NCI-H2029 treated with DMSO at 0.1 percent for 48 hours (cell line): ENCODE data around the gene SLC7A1.

Experiments
- DNase-seq: peaks from one replicate; lab custom pipeline; 2025; lab: John Stamatoyannopoulos, UW

Gene SLC7A1

DNA sequence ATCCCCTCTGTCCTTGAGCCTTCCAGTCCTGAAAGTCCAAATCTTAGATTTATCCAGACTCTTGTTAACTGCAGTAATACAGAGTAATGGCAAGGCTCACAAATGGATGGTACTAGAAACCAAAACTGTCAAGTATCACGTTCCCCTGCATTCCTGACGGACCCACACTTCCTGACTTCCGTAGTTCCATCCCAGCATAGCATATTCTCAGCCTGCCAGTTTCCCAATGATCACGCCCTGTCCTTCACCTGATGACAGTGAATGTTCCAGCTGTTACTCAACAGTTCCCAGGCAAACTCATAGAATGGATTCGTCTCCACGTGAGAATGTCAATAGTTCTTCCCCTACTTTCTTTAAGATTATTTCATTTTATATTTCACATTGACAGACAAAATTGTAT lies 33.6 kb downstream of the SLC7A1 start:
- DNase-seq = no peak

DNA sequence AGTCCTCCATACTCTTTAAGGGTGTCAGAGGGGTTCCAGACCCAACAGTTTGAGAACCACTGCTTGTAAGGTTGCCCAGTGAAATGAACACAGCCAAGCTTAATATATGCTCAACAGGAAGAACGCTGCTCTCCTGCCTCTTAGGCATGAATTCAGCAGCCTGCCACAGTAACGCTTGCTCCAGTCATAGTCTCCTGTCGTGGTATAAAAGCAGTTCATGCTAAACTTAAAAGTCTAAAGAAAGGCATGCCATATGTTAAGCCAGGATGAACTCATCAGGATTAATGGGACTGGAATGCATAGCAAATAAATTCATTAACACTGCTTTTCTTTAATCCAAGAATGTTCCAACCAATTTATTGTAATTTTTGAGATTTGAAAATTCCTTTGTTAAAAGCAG lies 38.7 kb downstream of the SLC7A1 start:
- no peak for DNase-seq

DNA sequence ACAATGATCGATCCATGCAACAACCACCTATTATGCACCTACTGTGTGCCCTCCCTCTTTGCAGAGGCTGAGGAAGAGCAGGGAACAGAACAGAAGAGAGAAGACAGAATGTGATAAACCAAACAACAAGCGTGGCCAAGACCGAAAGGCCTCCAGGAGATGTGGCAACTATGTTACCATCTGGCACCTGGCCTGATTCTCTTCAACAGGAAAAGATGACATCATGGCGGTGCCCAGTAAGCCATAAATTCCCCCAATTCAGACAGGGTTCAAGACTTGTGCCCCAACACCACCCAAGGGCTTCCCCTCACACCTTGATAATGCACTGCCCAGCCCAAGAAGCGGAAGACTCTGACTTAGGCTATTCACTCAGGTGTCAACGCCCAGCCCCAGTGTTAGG lies 44.3 kb downstream of the SLC7A1 start:
- DNase-seq = no peak

DNA sequence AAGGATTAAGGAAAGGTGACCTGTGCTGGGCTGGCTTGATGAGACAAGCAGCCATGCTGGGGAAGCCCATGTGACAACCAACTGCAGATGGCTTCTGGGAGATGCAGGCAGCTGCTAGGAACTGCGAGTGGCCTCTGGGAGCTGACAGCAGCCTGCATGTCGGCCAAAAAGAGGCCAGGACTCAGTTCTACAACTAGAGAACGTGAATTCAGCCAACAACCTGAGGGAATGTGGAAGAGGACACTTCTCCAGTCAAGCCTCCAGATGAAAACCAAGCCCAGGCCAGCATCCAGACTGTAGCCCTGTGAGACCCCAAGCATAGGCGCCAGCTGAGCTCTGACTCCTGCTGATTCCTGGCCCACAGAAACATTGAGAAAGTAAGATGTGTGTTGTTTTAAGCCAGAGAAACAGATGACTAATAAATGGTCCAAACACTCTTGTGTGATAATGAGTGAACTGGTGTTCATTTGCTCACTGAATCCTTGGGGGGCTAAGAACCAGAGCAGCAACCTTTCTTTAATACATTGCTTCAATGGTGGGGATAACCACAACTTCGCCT lies 45.0 kb downstream of the SLC7A1 start:
- no peak for DNase-seq

DNA sequence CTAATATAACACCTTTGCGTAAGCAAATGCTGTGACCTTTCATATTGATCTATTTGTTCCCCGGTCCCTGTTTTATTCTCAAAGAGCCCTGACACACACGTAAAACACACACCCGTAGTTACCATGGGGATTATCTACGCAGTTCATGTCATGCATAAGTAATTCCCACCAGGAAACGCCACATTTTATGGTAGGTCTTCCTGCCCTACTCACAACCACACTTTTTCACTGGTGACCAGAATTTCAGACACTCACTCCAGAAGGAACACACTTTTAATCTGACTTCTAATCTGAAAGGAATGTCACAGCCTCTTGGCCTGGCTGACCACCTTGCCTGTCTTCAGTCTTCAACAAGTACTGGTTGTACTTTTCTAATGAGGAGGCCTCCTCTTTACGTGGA lies 46.8 kb downstream of the SLC7A1 start:
- DNase-seq = no peak

DNA sequence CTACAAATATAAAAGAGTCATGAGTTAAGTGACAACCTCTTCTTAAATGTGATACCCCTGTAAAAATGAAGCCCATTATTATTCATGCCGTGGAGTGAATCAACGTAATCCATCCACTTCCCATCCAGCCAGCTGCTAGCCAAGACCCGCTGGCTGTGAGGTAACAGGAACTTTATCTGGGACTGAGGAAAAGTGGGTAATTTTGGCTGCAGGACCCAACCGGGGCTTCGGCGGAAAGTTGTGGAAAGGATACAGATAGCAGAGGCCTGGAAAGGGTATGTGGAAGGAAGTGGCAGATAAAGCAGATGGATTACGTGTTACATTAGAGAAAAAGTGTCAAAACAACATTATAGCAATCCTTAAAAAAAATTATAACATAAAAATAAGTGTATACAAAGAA lies 48.3 kb downstream of the SLC7A1 start:
- DNase-seq = no peak

DNA sequence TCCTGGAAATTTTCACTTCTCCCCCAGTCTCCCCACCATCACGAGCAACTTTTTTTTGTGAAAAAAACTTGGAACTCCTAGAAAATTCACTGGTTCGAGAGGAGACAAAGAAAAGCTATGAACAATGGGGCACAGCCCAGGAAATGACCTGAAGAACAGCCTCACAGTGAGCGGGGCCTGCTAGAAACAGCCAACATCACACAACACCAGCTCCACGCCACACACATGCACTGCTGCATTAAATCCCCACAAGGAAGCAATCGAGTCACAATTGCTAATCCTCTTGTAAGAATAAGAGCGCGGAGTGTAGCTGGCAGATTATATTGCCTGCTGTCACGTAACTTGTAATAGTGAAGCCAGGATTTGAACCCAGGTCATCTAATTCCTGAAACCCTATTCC lies 48.8 kb downstream of the SLC7A1 start:
- no peak for DNase-seq

DNA sequence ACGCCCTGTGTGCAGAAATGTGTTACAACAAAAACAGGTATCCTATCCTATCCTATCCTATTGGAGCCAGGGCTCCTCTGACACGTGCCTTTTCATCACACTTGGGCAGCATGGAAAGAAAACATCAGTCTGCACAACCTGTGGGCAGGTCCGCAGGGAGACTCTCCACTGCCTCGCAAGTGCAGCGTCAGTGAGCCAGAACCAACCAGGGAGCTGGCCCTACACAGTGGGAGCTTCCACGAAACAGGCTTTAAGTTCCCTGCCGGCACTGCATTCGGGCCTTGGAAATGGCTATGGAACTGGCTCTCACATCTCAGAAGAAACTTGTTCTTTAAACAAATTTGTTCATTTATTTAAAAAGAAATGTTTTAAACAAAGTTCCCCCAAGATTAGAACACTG lies 49.5 kb downstream of the SLC7A1 start:
- DNase-seq = no peak

DNA sequence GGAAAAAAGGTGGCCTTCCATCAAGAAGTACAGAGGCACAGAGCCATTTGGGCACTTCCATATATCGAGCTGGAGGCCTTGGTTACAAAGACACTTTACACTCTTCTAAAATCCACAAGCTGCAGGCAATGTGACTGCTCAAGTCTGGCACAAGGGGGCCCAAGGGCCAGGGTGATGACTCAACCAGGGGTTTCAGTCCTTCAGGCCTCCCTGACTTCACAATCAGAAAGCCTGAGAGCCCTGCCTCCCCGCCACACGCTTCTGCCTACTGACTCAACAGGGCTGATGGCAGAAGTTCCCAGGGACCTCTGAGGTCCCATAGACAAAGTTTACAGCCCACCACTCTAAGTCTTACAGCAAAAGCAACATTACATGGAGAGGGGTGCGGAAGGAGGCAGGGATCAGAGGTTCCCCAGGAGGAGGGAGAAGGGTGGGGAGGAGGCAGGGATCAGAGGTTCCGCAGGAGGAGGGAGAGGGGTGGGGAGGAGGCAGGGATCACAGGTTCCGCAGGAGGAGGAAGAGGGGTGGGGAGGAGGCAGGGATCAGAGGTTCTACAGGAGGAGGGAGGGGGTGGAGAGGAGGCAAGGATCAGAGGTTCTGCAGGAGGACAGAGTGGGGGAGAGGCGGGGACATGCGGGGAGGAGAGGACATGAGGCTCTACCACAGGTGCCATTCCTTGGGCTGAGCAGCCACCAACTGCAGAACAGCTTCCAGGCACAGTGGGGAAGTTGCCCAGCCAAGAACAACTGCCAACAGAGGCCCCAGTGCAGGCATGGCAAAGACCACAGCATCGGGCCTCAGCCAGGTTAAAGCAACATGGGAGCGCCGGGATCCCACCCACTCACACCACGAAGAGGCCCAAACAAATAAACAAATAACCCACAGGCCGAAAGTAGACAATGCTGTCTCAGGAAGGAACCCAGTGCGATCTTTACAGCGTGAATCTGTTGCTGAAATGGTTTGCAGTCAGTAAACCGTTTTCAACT lies 52.0 kb downstream of the SLC7A1 start:
- DNase-seq = no peak

DNA sequence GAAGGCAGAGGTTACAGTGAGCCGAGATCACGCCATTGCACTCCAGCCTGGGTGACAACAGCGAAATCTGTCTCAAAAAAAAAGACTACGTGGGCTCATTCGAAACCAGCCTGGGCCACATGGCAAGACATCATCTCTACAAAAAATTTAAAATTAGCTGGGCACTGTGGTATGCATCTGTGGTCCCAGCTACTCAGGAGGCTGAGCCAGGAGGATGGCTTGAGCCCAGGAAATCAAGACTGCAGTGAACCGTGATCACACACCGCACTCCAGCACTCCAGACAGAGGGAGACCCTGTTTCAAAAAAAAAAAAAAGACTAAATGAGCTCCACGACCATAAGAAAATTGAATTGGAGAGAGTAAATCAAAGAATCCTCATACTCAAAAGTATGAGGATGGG lies 53.1 kb downstream of the SLC7A1 start:
- no peak for DNase-seq

DNA sequence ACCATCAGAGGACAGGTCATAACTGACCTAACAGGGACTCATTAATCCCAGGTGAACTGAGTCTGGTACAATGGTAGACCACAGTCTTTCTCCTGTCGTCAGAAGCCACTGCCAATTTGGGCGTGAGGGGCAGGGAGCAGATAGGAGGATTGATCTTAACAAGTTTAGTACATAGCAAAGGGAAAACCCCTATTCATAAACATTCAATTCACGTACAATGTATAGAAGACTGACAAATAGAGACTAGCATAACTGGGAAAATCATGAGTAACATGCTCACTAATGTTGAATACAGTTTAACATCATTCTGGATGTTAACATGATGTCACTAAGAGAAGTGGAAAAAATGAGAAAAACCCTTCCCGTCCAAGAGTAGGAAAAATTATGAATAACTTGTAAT lies 54.1 kb downstream of the SLC7A1 start:
- DNase-seq = no peak

DNA sequence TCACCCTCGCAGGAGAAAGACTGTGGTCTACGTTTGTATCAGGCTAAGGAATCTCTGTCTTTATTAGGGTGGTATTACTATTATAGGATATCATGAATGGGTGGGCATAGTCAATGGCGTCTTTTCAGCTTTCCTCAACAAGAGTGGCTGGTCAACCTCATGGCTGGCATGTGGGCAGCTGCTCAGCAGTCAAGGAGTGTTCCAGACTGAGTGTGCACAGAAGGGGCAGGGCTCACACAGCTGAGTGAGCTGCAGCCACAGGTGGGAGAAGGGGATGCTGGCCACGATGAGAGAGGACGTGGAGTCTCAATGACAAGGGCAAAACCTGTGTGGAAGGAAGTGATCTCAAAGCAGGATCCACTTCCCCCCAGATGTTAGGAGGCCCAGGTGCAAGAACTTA lies 54.7 kb downstream of the SLC7A1 start:
- DNase-seq = no peak

DNA sequence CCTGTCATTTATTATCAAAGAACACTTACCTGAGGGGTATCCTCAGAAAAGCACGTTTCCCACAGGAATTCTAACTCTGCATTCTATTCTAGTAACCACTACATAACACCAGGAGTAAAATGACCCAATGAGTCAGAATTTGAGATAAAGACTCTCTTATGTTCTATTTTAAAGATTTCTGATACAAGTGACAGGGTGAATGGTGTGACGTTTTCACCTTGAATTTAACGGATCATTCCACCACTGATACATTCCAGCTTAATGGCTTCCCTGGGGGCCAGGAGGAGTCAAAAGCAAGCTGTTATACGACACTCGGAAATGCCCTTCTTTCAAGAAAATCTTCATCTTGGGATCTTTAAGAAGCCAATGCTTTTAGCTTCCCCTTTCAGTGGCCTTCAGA lies 55.2 kb downstream of the SLC7A1 start:
- no peak for DNase-seq

DNA sequence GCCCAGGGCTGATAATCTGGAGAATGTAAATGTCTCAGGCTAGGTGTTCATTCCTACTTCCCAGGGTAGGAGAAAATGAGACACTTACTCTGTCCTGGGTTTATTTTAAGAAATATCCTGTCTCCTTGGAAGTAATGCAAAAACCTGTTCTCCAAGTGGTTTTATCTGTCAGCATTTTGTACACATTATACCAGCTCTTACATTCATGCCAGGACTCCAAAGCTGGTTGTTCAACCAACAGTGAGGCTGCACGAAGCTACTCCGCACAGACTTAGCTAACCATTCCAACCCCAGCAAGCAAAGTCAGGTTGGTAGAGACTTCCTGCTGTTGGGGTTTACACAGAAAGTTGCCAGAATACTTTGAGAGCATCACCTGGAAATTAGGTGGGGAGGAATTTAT lies 55.6 kb downstream of the SLC7A1 start:
- DNase-seq = no peak

DNA sequence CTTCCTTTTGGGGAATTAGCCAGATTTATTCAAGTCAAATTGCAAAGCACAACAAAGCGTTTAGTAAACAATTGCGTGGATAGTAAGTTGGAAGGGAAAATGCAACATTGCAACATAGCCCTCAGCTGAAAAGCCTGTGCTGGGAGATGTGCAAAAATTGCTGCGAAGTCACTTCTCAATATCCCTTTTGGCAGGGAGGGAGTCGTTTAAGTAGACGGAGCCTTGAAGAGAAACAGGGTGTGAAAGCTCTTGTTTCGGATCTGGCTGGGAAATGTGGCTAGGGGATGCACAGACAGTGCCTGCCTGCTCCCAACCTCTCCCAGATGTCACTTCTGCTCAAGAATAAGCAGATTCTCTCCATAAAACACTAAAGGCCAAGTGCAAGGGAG lies 56.8 kb downstream of the SLC7A1 start:
- DNase-seq = no peak

DNA sequence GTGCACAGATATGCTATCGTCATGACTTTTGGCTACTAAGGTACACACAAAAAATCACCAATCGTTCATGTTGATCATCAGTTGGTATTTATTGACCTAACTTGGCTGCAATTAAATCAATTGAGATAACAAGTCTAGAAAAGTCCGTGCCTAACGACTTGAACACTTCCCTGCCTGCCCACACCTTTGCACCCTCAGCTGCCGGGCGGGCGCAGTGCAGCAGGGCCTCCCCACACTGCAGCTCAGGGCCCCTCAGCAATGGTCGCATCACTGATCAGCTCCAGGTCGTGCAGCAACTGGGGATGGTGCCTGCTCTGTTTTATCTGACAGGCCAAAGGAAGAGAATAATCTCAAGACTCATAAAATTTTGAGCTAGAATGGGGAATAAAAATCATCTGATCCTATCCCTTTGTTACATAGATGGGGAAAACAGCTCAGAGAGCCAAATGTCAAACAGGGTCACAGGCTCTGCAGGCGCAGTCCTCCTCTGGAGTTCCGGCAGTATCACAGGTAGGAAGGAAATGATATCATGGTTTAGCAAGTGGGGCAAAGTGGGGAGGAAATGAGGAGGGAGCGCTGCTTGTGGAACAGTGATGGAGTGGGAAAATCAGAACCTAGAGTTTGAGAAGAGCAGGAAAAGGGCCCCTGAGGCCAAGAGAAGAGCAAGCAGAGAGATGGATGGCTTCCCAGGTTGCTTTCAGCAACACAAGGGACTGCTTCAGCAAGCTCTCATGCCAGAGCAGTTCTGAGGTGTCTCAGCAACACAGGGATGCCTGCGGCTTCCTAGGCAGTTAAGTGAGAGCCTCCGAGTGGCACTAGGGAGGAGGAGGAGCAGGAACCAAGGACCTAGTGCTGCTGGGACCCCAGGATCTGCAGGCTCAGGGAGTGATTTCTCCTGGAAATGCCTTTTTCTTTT lies 57.5 kb downstream of the SLC7A1 start:
- DNase-seq = no peak

DNA sequence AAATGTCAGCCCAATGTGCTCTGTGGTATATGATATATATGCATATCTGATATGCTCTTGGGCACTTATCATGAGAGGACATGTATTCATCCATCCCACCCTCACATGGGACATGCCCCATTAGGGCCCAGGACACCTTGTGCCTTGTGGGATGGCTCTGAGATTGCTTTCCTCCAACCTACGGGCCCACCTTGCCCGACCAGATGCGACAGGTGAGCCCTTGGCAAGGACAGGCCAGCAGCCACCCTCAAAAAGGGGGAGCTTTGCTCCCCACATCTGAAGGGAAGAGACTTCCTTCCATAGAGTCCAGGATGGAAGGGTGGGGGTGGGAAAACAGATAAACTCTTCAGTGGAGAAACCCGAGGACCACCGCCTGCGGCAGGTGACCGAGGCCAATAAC lies 58.6 kb downstream of the SLC7A1 start:
- DNase-seq = no peak

DNA sequence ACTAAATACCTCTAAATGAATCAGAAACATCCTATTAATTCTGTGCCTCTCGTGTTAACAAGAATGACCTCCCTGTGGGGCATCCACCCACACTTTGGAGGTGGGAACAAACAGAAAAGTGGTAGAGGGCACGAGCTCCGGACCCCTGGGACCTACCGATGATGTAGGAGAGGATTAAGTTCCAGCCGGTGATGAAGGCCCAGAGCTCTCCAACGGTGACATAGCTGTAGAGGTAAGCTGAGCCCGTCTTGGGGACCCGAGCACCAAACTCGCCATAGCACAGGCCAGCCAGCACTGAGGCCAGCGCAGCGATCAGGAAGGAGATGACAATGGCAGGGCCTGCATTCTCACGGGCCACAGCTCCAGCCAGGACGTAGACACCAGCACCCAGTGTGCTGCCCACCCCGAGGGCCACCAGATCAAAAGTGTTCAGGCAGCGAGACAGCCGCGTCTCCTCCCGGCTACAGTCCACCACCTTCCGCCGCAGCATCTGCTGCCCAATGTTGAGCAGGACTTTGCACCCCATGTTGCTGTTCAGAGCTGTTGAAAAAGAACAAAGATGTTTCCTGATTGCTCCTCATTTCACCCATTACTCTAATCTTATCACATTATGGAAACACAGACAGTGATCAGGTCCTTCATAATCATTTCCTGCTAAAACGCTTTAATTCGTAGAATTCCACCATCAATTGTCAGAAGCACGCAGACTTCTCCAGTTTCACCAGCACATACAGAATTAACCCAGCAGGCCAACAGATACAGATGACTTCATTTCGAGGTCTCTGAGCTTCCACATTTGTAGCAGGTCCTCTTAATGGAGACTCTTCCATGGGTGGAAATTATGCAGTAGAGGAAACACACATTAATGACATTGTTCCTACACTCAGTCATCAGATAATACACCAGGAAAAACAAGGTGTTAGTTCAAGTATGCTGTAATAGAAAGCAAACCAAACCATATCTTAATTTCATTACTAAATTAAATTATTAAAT lies 59.5 kb downstream of the SLC7A1 start:
- DNase-seq = no peak

DNA sequence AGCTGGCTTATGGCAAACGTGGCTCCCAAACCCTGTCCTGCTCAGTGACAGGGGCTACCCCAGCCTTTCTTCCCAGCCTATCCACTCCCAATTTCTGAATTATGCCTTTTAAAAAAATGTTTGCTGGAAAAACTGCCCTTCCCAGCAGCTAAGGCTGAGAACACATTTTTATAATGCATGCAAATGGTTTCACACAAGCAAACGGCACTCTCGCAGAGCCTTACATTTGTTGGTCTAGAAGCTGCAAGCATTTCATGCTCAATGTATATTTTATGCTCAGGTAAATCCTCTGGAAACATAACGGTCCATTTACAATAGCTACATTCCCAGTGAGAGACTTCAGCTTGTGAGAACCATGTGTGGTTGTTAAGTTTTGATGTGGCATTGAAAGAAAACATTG lies 61.4 kb downstream of the SLC7A1 start:
- DNase-seq = no peak

DNA sequence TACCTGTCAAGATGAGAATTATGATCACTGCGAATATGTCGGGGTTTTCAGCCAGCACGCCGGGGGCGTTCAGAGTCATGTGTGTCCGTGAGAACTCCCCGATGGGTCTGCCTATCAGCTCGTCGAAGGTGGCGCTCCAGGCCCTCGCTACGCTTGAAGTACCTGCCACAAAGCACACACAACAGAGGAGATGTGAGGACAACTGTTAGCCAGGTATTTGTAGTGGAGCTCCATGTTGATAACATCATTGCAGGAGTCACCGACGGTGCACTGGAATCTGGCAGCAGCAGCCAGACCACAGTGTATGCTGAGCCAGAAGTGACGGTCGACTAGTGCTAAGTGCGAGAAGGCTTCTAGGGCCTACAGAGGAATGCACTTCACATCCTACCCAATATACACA lies 62.7 kb downstream of the SLC7A1 start:
- DNase-seq = no peak

DNA sequence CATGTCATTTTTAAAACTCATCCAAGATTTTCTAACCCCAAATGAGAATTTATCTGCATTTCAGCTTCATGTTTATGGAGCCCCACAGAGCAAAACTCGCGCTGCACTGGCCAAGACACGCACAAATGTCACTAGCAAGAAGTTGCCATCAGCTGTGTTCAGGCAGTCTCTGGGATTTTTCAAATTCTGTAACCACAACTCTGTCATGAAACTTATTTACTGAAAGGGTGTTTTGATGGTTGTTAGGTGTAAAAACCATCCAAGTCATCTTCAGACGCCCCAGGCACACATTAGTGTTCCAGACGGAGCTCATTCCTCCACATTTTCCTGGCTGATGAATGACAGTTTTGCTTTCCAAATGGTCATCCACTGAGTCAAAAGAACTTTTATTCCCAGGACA lies 63.4 kb downstream of the SLC7A1 start:
- DNase-seq = no peak

DNA sequence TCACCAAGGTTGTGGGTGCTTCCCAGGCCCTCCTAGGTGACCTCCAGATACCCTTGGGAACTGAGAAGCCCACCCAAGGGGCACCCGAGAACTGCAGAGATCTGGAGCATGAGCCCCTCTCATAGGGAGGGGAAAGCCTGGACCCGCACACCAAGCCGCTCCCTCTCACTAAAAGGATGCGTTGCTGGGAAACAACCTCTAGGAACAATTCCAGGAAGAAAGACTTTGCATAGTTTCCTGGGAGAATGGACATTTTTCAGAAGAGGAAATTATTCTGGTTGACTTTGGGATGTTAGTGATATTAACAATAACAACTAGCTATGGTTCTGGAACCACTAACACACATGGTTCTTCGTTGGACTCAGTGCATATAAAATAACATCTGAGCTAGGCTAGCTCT lies 64.6 kb downstream of the SLC7A1 start:
- no peak for DNase-seq
